Germinal center (tissue), 1 donor: ENCODE measurements around the gene ASB4.
A peak's percentile ranks its signal among the peaks of the same experiment; 100 is the strongest.
"Not testable (repeated sequence)": the region's sequence is repeated elsewhere in the genome, so short reads cannot be mapped to it uniquely, and the experiment has no call there.

ENCODE experiments used
- DNase-seq: peaks from one replicate; pipeline ENCODE4 v3.0.0; 2012; ENCODE audit warnings: mixed read lengths, low spot score

The ASB4 gene, protein sequence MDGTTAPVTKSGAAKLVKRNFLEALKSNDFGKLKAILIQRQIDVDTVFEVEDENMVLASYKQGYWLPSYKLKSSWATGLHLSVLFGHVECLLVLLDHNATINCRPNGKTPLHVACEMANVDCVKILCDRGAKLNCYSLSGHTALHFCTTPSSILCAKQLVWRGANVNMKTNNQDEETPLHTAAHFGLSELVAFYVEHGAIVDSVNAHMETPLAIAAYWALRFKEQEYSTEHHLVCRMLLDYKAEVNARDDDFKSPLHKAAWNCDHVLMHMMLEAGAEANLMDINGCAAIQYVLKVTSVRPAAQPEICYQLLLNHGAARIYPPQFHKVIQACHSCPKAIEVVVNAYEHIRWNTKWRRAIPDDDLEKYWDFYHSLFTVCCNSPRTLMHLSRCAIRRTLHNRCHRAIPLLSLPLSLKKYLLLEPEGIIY

DNA sequence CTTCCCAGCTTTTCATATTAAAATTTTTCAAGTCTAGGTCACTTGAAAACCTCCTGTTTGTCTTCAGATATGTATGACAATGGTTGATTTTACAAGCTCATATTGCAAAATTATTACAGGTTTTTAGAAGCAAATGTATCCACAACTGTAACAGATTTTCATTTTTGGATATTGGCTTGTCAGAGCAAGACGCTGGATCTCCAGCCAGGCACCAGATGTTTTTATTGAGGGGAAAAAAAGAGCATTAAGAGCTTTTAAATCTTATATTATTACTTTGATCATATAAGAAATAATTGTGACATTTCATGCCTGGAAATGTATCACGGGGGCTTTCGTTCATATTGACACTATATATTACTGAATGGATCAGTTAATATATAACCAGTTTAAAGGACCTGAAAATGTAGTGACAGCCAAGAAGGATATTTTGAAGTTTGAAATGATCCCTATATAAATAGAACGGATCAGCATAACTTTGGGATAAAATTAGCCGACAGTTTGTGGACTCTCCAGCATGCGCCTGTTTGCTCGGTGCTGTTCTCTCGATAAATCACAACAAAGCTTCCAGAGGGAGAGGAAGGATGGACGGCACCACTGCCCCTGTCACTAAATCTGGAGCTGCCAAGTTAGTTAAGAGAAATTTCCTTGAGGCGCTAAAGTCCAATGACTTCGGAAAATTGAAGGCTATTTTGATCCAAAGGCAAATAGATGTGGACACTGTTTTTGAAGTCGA lies at the start of gene ASB4:
ASB4 (plus strand) TSS at position 553 of the 733 bp plus-strand sequence; CDS start at position 582, 29 bp downstream.
- DNase-seq, result no peak

DNA sequence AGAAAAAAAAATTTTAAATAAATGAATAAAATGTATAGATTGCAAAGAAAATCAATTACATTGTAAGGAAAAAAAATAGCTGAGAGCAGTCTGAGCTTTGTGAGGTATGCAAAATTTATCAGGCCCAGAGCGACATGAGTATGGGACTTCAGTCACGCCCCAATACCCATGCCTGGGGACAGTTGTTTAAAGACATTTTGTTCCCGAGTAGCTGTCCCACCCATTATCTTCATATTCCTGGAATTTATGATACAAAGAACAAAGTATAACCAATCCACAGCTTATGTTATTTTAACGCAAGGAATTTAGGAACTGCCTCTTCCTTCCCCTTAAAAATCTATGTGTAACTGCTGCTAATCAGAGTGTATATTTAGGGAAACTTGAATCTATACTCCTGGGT lies 49.3 kb upstream of the ASB4 start:
- no peak for DNase-seq

DNA sequence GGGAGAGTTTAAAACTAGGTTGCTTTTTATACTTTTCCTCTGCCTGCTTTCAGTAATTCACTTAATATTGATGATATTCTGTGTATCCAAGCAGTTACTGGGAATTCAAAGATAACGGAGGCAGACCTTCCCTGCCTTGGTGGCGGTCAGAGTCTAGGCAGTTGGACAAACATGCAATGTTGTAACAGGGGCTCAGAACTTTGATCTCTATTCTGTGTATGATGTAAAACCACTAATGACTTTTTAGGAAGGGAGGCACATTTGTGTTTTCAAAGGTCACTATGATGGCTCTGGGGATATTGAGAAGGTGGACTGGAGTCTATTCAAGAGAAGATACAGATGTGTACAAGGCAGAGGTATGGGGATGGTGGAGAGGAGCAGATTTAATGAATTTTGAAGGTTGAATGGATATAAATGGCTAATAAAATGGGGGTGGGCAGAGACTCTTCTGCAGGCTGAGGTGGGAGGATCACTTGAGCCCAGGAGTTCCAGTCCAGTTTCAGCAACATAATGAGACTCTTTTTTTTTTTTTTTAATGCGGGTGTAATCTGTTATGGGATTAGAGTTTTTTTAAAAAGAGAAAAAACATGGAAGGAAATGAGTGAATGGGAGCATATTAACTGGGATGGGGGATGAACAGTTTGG lies 45.2 kb upstream of the ASB4 start:
- DNase-seq, result no peak

DNA sequence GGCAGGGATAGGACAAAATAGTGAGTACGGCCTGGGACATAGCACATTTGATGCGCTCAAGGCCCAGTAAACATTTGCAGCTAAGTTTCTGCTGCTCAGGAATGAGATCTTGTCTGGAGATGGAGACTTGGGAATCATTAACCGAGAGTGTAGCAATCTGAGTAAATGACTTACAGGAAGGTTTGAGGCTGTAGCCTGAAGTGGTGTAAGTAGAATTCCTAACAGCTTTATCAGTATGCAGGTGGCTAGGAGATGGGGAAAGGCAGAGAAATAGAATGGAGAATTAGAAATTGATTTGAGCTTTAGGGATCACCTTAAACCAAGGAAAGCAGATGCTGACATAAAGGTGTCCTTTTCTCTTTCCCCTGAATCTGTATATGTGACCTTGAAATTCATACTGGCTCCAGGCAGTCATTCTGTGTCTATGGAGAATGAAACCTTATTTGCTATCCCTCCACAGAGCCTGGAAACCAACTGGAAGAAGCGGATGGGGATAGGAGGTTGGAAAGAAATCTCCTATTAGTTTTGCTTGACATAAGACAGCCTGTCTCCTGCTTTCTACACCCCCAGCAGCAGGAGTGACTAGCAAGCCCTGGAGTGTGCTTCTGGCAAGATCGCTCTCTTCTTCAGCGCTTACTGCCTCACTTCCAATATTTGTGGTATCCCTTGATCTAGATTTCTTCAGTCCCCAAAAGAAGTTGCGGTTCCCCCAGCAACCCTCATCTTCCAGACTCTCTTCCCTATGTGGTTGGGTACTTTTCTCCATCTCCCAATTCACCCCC lies 44.5 kb upstream of the ASB4 start:
- no peak for DNase-seq

DNA sequence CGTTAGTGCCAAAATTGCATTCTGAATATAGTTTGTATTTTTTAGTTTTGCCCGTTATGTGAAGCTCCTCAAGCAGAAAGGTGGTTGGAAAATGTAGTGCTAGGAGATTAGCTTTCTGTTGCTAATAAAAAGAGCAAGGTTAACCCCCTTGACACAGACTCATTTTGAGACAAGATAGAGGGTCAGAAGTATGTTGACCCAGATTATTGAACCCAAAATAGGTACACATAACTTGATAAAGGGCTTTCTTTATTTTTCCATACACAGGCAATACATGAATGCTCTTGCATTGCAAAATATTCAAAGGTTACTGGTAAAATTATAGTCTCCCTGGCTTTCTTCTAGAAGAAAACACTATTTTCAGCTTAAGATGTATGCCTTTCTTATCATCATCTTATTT lies 40.9 kb upstream of the ASB4 start:
- no peak for DNase-seq

DNA sequence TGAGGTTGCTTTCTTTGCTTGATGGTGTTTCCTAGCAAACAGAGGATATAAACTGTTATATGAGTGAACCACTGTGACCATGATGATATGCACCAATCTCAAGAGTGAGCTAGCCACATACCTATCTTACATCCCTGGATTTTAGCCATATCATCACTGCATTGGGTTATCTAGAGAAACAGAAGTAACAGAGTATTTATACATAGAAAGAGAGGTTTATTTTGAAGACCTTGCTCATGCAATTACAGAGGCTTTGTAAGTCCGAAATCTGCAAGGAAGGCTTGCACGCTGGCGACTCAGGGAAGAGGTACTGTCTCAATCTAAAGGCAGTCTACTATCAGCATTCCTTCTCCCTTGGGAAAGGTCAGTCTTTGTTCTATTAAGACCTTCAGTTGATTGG lies 39.1 kb upstream of the ASB4 start:
- DNase-seq, result no peak

DNA sequence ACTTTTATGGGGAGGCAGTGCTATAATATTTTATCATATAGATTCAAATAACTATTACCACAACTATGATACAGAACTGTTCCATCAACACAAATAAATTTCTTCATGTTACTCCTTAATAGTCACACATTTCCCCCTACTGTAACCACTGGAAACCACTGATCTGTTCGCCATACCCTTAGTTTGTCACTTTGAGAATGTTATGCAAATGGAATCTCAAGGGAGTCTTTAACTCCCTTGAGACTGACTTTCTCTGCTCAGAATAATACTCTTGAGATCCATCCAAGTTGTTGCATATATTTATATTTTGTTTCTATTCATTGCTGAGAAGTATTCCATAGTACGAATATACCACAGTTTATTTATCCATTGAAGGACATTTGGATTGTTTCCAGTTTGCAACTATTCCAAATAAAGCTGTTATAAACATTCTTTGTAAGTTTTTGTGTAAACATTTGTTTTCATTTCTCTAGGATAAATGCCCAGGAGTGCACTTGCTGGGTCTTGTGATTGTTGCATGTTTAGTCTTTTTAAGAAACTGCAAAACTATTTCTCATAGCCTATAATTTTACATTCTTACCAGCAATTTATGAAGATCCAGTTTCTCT lies 31.2 kb upstream of the ASB4 start:
- no peak for DNase-seq

DNA sequence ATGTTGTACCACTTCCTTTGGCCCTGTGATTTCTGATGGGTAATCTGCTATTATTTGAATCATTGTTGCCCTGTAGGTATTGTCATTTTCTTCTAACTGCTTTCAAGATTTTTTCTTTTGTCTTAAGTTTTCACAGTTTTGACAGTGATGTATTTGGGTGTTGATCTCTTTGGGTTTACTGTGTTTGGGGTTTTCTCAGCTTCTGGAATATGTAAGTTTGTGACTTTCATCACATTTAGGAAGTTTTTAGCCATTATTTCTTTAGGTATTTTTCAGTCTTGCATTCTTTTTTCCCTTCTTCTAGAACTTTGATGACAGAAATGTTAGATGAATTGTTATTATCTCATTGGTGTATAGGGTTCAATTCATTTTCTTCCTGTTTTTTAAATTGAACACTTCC lies 27.8 kb upstream of the ASB4 start:
- DNase-seq, result no peak

DNA sequence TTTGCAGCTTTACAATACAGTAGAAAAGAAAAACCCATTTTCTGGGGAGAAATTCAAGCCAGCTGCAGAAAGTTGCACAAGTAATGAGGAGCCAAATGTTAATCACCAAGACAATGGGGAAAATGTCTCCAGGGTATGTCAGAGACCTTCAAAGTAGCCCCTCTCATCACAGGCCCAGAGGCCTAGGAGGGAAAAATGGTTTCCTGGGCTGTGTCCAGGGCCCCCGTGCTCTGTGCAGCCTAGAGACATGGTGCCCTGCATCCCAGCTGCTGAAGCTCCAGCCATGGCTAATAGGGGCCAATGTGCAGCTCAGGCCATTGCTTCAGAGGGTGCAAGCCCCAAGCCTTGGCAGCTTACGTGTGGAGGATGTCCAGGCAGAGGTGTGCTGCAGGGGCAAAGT lies 25.1 kb upstream of the ASB4 start:
- DNase-seq, result not testable (repeated sequence)

DNA sequence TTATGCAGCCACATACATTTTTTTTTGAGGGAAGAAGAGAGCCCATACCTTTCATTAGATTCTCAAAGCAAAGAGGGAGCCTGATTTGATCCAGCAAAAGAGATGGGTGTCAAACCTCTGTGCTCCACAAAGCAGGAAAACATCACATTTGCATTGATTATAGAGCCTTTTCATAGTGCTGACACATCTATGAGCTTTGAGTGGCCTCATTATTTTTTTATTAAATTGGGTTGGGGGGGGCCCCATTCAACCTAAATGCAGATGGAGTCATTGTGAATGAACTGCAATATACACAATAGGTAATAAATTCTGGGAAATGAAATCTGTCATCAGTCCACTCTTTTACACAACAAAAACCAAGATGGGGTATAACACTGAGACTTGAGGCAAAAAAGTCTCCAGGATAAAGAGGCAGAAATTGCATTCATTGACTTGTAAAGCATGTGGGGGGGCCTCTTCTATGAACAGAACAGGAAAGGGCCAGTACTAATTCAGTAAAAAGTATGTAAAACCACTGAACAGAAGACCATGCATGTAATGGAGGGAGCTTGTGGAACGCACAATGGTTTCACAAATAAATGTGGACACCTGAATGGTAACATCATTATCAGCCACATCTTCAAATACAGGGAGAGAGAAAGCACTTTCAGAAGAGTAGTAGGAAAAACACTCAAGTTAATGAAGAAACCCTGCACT lies 17.7 kb upstream of the ASB4 start:
- DNase-seq, result no peak

DNA sequence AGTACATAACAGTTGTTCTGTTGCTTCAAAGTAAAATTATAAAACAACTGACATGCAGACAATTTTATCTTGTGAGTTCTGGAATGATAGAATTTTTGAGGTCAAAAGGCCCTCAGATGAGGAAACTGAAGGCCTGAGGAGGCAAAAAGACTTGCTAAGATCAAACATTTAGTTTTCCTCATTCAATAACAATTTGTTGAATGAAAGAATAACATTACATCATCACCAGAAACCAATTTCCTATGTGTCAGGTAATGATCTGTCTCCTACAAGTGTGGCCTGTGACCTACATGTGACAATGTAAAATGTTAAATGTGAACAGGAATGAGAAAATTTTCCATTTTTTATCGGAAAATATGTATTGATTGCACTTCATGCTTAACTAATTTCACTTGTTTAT lies 16.6 kb upstream of the ASB4 start:
- no peak for DNase-seq

DNA sequence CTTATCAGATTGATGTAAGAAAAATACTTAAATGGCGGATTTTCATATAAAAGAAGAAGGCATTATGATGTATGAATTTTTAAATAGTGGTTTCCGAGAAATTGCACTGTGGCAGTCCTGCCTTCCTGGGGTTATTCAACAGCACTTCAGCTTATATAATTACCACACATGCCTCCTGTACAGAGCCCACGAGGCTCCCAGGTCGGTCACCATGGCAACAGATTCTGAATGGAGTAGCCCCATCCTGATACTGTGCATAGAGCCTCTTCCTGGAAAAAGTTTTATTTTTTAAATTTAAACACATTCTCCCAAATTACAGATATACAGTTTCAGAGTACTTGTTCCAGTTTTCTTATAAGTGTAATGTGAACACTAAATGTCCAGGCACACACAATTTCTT lies 15.9 kb upstream of the ASB4 start:
- no peak for DNase-seq

DNA sequence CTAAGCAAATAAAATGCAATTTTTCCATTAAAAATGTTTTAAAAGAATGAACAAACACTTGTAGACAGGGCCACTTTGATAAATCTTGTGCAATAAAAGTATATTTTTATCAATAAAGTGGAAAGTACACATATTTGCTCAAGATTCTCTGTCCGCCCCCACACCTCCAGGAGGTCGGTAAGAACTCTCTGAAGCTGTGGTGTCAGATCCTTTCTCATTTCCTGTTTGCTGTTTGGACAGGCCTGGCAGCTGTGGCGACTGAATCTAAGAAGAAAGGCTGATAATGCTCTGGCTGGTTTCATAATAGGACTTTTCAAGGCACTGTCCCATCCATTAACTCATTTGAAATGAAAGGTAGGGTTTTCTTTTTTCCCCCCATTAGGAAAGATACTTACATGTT lies 15.3 kb upstream of the ASB4 start:
- DNase-seq, result no peak

DNA sequence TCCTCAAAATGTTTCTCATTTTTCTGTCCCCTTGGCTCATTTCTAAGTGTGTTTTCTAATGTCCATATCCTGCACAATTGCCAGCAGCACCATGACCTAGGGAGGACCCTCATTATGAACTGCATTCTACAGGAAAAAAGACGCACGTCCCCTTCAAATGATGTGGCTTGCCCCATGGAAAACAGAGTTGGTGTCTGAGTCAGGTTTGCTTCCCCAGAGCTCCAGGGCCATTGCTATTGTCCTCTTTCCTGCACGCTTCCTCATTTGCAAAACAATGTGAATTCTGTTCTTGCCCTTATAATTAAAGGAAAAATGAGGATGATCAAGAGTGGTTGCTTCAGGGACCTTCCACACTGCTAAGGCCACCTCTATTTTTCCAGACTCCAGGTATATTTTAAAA lies 14.7 kb upstream of the ASB4 start:
- no peak for DNase-seq

DNA sequence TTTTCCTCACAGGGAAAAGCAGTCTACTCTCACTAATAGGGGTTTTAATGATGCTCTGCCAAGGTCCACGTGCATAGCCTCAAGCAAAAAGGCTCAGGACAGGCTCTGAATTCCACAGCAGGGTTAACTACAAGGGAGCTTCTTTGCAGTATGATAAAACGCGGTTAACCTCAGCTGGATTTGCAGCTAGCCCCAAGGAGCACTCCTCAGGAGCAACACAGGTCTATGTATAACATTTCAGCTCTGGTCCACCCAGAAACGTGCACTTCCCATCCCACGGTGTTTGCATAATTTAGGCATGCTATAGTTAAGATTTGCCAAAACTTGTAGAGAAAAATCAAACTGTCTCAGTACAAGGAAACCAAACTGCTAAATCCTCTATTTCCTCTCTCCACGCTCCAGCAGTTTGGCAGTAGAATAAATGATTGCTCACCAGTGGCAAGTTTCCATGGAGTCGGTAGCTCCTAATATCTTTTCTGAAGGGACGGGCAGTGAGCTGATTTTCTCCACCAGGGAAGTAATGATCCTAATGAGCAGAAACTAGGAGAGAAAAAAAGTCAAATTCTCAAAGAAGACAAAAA lies 13.1 kb upstream of the ASB4 start:
- DNase-seq, result no peak

DNA sequence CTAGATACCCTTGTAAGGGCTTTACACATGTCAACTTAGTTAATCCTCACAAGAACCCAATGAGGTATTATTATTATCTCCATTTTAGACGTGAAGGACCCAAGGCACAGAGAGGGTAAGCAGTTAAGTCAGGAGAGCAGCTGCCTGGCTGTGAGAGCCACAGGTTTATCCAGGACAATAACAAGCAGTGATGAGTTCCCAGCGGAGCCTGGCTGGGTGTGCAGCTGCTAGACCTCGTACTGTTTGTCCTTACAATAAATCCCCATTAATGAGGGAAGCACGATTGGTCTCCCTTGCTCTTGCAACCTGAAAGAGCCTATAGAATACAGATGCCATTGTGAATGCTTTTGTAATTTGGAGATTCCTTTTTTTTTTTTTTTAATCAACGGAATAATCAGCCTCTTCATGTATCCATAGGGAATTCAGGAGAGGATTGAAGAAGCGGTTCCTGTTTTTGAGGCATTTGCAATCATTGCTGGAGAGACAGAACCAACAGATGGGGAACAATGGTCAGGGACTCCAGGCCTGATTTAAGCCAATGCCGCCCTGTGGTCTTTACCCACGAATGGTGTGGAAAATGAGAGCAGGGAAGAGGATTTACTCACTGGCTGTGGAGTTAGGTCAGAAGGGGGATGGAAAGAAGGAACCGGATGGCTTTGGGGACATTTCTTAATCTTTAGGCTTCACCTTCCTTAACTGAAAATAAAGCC lies 12.3 kb upstream of the ASB4 start:
- DNase-seq, result no peak

DNA sequence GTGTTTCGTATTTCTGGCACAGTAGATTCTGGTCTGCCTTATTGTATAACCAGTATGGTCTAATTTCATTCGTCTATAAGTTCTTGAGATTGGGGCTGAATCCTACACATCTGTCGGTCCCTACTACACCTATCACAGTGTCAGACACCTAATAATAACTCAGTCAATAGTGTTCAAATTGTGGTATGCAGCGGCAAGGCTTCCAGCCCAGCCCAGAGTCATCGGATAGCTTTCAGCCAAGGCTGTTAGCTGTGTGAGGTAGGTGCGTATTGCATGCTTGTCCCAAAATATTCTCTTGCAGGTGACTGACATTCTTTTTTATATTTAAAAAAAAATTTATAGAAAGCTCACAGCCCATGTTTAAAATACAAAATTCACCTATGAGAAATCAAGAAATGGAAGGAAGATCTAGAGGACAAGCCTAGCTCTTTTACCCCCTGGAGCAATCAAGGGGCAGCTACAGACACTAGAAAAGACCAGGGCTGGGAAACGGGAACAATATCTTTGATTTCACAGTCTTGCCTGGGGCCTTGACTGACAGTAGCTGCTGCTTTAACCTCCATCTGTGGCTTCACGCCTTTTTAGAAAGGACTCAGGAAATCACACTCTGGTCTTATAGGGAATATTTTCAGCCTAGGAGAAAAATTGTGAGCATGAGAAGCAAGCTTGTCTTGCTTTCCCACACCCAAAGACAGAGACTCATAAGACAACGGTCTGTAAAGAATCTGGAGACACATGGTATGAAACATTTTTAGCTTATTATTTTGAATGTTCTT lies 9.5 kb upstream of the ASB4 start:
- no peak for DNase-seq

DNA sequence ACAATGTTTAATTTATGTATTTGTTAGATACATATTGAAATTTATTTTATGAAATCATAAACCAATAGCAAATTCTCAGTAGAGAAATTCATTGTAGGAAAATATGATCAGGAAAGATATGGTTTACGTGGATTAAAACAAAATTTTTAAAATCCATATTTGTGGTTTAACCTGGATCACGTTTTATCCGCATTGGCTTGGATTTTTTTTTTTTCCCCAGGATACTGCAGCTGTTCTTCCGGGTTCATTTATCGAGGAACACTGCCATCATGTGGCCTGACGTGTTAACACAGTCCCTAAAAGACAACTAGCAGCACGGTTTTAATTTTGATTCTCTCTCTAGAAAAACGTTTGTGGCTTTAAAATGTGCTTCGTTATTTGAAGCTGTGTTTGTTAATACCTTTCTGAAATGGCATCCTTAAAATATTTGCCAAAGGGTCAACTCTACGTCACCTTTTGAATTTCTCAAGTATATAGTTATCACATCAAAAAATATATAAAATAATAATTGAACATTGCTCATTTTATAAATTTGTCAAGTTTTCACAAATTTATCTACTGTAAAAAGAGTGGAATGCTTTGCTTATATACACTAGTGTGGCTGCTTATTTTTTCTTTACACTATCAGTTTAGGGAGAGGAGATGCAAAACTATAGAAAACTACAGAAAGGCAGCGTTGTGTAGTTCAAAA lies 8.7 kb upstream of the ASB4 start:
- DNase-seq, result peak; percentile 39
